Stimulated activated effector memory CD8-positive, alpha-beta T cell treated with anti-CD3 and anti-CD28 coated beads, Interleukin-12 subunit alpha, Interleukin-12 subunit beta, amount 100 ng/mL, for 72 hours (primary cell): Measurements from ENCODE around the gene DIAPH3.

Experiments used
- ATAC-seq: fragments of 150-1000 bp; cut with Tn5 transposase; 2 replicates; pipeline ENCODE4 v1.10.0; 2021
- DNase-seq, 2 donors: peaks; one replicate each; pipeline ENCODE4 v3.0.0; 2021 to 2022; ENCODE audit warnings: low spot score in 2 of 2
- H3K27ac Mint-ChIP-seq: one replicate; pipeline ENCODE4 v1.8.0; 2022; ENCODE audit warnings: mild to moderate bottlenecking, mixed read lengths
- H3K36me3 Mint-ChIP-seq: one replicate; pipeline ENCODE4 v1.8.0; 2022; ENCODE audit warnings: mild to moderate bottlenecking, mixed read lengths
- H3K4me1 Mint-ChIP-seq: one replicate; pipeline ENCODE4 v1.8.0; 2022; ENCODE audit warnings: mixed read lengths
- H3K4me3 Mint-ChIP-seq: one replicate; pipeline ENCODE4 v1.8.0; 2022; ENCODE audit warnings: mild to moderate bottlenecking, mixed read lengths
- H3K9me3 Mint-ChIP-seq: one replicate; pipeline ENCODE4 v1.8.0; 2022; ENCODE audit warnings: mixed read lengths

Gene DIAPH3

DNA sequence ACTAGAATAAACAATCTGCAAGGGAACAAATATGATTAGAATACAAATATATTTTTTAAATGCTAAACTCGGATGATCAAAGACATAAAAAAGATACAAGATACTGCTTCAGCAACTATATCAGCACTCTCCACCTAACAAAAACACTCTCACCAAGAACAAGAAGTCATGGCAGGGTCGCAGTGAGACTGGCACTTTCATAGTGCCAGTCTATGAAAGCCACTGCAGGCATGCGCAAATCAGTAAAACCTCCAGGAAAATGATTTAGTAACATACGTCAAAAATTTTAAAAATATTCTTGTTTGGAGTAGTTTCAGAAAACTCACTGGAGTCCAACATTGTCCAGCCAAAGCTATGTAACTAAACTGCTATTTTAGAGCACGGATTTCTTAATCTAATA is 295.9 kb downstream of the DIAPH3 start:
- DNase-seq (no peak), ATAC-seq (no peak)
- no peak overlapping the region for H3K4me3 Mint-ChIP-seq
- no peaks in the 10 kb centered on the region for H3K9me3 Mint-ChIP-seq
- no peaks in the 10 kb centered on the region for H3K36me3 Mint-ChIP-seq
- no peak overlapping the region for H3K27ac Mint-ChIP-seq
- H3K4me1 Mint-ChIP-seq: no peaks in the 10 kb centered on the region

DNA sequence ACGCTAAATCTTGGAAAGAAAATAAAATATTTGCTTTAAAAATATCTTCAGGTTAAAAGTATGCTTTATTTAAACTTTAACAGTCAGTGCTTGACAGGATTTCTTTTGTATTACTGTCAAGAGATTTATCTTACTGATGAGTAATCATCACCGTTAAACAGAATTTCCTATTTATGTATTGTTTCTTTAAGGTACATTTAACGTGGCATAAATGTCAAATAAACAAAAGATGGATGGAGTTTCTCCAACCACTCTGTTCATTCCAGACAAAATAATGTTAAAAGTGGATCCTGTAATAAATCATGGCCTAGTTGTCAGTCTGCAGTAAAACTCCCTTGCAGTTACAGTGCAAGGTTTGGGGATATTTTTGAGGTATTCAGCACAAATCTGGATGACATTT is 298.3 kb downstream of the DIAPH3 start:
- no peak for ATAC-seq
- no peak overlapping the region for H3K4me3 Mint-ChIP-seq
- H3K4me1 Mint-ChIP-seq: no peaks in the 10 kb centered on the region
- no peaks in the 10 kb centered on the region for H3K36me3 Mint-ChIP-seq
- no peak overlapping the region for H3K27ac Mint-ChIP-seq
- DNase-seq: no peak
- no peaks in the 10 kb centered on the region for H3K9me3 Mint-ChIP-seq

DNA sequence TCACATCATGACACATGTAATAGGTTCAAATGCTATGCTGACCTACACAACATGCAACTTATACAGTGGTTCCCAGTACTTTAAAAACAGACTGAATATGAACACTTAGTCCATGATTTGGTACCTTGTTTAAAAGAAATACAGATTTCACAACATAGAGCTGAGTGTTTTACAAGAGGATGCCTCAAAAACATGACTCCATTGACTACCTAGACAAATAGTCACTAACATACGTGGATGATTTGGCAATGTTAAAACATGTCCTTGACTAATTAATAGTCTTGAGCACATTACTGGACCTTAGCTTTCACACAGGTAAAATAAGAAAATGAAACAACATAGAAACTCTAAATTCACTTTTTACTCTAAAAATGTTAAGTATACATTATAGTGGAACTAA is 300.1 kb downstream of the DIAPH3 start:
- Mint-ChIP-seq H3K4me1 (no peaks in the 10 kb centered on the region), H3K9me3 (no peaks in the 10 kb centered on the region), H3K4me3 (no peak overlapping the region), H3K27ac (no peak overlapping the region), H3K36me3 (no peaks in the 10 kb centered on the region)
- DNase-seq (no peak), ATAC-seq (no peak)

DNA sequence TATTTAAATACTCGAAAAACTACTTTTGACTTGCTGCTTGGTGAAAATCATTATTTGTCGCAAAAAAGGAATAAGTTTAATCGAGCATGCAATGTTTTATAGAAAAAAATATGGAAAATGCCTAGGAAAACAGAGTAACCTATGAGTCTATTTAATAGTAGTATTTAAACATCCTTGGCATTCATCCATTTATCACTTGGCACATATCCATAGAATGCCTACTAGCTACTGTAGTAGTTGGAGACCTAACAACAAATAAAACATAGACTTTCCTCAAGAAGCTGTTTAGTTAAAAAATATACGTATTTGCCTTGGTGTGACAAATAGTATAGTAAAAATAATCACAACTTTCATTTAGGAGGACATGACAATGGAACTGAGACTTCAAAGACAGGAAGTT is 302.1 kb downstream of the DIAPH3 start:
- DNase-seq: no peak
- no peak overlapping the region for H3K4me3 Mint-ChIP-seq
- H3K9me3 Mint-ChIP-seq: no peaks in the 10 kb centered on the region
- H3K27ac Mint-ChIP-seq: no peak overlapping the region
- ATAC-seq: no peak
- H3K36me3 Mint-ChIP-seq: no peaks in the 10 kb centered on the region
- H3K4me1 Mint-ChIP-seq: no peaks in the 10 kb centered on the region

DNA sequence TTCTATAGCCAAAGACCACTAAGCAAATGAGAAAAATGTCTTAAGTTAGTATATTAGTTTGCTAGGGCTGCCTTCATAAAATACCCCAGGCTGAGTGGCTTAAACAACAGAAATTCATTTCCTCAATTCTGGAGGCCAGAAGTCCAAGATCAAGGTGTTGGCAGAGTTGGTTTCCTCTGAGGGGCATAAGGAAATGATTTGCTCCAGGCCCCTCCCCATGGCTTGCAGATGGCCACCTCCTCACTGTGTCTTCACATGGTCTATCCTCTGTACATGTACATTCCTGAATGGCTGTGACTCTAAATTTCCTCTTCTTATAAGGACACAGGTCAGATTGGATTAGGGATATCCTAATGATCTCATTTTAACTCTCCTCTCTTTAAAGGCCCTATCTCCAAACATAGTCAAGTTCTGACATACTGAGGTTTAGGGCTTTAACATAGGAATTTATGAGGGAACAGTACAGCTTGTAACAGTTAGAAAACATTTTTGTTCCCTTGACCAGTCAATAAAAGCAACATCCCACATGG is 307.4 kb downstream of the DIAPH3 start:
- Mint-ChIP-seq H3K4me1 (no peaks in the 10 kb centered on the region), H3K27ac (no peak overlapping the region), H3K36me3 (no peaks in the 10 kb centered on the region), H3K4me3 (no peak overlapping the region), H3K9me3 (peaks cover under 1% of the 10 kb centered on the region)
- no peak for DNase-seq
- no peak for ATAC-seq

DNA sequence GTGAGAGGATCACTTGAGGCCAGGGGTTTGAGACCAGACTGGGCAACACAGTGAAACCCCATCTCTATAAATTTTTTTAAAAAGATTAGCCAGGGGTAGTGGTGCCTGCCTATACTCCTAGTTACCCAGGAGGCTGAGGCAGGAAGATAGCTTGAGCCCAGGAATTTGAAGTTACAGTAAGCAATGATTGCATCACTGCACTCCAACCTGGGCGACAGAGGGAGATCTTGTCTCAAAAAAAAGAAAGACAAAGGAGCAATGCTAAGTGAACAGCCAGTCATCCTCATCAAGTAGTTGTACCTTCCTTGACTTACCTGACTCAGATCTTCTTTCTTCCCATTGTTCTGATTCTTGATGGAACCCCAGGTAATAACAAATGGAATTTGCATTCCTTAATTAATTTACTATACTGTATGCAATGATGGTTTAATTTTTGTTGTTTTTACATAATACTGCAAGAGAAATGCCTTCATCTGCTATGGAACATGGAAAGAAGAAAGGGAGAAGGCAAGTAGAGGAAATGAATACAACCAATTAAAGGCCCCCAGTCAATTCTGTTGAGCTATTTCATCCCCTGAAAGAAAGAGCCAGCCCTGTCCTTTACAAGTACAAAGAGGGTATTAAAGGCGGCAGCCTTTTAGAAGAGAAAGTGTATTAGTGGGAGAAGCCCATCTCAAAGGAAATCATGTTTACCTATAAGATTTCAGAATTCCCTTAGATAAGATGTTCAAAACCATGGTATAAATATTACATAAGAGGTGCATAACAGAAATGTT is 316.7 kb downstream of the DIAPH3 start:
- Mint-ChIP-seq H3K4me1 (no peaks in the 10 kb centered on the region), H3K27ac (no peak overlapping the region), H3K36me3 (no peaks in the 10 kb centered on the region), H3K9me3 (peaks cover 4% of the 10 kb centered on the region), H3K4me3 (no peak overlapping the region)
- no peak for ATAC-seq
- DNase-seq: no peak

DNA sequence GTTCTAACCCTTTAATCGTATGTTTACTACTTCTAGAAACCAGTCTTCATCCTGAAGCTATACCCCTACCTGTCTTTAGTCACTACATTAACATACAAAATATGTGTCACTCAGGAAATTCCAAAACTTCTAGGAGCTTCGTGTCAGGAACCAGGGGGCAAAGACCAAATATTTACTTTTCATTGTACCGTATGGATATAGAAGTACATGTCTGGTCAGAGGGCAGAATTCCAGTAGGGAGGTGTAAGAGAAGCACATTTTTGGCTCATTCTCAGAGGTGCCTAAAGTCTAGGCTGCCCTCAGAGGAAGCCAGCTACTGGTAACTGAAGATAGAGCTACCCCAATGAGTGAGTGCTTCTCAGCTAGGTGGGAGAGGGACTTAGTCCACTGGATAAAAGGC is 320.7 kb downstream of the DIAPH3 start:
- no peaks in the 10 kb centered on the region for H3K4me1 Mint-ChIP-seq
- no peak overlapping the region for H3K27ac Mint-ChIP-seq
- H3K9me3 Mint-ChIP-seq: no peaks in the 10 kb centered on the region
- H3K36me3 Mint-ChIP-seq: no peaks in the 10 kb centered on the region
- H3K4me3 Mint-ChIP-seq: no peak overlapping the region
- DNase-seq (no peak), ATAC-seq (no peak)

DNA sequence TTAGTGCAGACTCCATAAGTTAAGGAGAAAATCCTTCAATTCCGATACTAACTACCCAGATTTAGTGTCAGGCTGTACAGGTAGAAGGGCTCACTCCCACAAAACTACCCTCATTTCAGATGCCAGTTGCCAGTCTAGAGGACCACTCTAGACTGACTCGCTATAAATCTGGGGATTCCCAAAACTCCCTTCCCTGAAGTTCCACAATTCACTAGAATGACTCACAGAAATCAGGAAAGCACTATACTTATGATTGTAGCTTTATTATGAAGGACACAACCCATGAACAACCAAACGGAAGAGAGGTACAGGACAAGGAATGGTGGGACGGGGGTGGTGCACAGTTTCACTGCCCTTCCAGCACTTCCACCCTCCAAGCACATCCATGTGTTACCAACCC is 321.2 kb downstream of the DIAPH3 start:
- no peaks in the 10 kb centered on the region for H3K36me3 Mint-ChIP-seq
- no peak for ATAC-seq
- no peaks in the 10 kb centered on the region for H3K4me1 Mint-ChIP-seq
- DNase-seq: no peak
- H3K27ac Mint-ChIP-seq: no peak overlapping the region
- H3K9me3 Mint-ChIP-seq: no peaks in the 10 kb centered on the region
- no peak overlapping the region for H3K4me3 Mint-ChIP-seq

DNA sequence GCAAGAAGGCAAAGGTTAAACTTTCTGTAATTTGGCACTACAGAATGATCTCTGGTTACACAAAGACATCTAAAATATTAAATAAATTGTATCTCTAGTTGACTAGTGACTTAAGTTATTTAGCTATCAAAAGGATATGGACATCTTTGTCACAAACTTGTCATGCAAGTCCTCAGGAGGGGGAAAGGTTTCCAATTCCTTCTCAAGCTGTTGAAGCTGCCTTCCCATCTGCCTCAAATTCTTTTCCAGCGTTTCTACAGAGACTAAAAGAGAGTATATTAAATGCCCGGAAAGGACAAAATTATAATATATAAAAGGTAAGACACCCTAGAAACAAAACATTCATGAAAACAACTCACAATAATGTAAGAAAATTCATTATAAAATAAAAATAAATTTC is 324.5 kb downstream of the DIAPH3 start:
- DNase-seq: no peak
- H3K4me3 Mint-ChIP-seq: no peak overlapping the region
- H3K27ac Mint-ChIP-seq: no peak overlapping the region
- H3K9me3 Mint-ChIP-seq: no peaks in the 10 kb centered on the region
- H3K4me1 Mint-ChIP-seq: no peaks in the 10 kb centered on the region
- no peak for ATAC-seq
- no peaks in the 10 kb centered on the region for H3K36me3 Mint-ChIP-seq

DNA sequence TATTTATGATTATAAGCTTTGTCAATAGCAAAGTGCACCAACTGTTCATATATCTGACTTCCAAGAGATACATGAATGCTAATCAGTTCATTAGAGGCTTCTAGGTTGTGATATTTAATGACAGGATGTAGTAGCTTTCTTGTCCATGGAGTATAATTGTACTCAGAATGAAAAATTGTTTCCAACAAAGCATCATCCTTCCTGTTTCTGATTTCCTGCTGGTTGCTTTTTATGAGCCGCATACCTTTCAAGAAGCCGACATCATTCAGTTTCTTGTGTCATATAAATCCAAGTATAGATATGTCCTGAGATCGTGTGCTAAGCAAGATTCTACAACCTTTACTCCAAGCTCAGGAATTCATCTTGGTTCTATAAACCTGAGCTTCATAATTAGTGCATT is 326.6 kb downstream of the DIAPH3 start:
- Mint-ChIP-seq H3K4me1 (no peaks in the 10 kb centered on the region), H3K4me3 (no peak overlapping the region), H3K27ac (no peak overlapping the region), H3K9me3 (no peaks in the 10 kb centered on the region), H3K36me3 (no peaks in the 10 kb centered on the region)
- DNase-seq: no peak
- ATAC-seq: no peak

DNA sequence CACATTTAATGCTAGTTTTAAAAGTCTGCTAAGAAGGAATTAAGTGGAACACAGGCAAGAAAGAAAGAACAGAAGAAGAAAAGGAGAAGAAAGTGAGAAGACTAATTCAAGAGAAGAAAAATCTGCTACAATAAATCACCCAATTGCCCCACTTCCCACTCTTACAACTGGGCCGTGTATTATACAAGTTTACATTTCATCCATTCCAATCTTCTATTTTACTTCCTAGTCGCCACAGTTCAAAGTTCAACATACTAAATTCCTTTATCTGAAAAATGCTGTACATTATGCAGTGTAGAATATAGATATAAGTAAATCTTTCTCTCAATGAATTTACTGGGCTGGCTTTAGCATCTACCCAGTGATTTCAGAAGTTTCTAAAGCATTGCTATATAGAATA is 328.2 kb downstream of the DIAPH3 start:
- Mint-ChIP-seq H3K4me3 (no peak overlapping the region), H3K36me3 (no peaks in the 10 kb centered on the region), H3K9me3 (no peaks in the 10 kb centered on the region), H3K4me1 (no peaks in the 10 kb centered on the region), H3K27ac (no peak overlapping the region)
- DNase-seq (no peak), ATAC-seq (no peak)

DNA sequence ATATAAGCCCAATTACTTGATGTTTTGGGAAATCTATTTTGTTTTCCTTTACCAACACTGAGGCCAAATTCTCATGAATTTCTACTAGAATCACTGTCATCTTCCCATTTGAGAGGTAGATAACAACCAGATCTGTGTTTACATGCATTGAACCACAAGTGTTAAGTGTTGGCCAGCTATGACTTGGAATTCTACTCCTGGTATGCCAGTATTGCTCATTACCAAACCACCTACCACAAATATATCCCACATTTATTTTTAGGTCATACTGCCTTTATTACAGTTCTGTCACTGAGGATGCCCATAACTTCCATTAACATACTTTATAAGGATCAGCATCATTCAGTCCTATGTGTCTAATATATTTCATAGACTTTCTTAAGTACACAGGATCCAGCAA is 328.9 kb downstream of the DIAPH3 start:
- Mint-ChIP-seq H3K9me3 (no peaks in the 10 kb centered on the region), H3K36me3 (no peaks in the 10 kb centered on the region), H3K4me1 (no peaks in the 10 kb centered on the region), H3K27ac (no peak overlapping the region), H3K4me3 (no peak overlapping the region)
- DNase-seq: no peak
- ATAC-seq: no peak

DNA sequence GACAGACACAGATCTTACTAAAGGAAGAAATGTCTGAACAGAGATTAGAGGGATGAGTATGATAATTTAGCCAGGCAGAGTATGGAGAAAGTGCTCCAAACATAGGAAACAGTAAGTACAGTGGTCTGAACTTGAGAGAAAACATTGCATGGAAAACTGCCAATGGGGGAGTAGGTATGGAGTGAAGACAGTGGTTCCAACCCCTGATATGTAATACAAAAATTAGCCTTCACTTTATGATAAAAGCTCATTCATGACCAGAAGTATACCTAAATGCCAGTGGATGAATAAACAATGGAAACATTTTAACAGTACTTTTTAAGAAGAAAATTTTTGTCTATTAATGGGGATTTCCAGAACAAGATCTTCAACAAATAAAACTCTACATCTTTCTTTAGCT is 334.0 kb downstream of the DIAPH3 start:
- Mint-ChIP-seq H3K4me3 (no peak overlapping the region), H3K4me1 (no peaks in the 10 kb centered on the region), H3K36me3 (no peaks in the 10 kb centered on the region), H3K9me3 (no peaks in the 10 kb centered on the region), H3K27ac (no peak overlapping the region)
- ATAC-seq (no peak), DNase-seq (no peak)

DNA sequence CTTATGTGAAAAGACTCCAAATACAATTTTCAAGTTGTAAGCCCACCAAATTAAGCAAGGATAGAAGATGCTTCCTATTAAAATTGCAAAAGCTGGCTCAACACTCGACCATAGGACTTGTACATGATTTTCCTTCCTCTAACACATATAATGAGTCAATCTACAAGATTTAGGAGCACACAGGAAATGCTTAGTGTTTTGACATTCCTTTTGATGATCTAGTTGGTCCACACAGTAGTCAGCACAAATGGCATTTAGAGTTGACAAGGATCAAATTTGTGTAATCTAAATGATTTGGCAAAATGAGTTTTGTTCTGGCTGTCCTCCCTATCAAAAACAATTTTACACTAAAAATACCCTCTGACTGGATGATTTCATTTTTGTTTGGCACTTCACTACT is 340.2 kb downstream of the DIAPH3 start:
- no peak overlapping the region for H3K27ac Mint-ChIP-seq
- no peaks in the 10 kb centered on the region for H3K4me1 Mint-ChIP-seq
- no peak for ATAC-seq
- no peaks in the 10 kb centered on the region for H3K9me3 Mint-ChIP-seq
- no peak overlapping the region for H3K4me3 Mint-ChIP-seq
- no peak for DNase-seq
- no peaks in the 10 kb centered on the region for H3K36me3 Mint-ChIP-seq

DNA sequence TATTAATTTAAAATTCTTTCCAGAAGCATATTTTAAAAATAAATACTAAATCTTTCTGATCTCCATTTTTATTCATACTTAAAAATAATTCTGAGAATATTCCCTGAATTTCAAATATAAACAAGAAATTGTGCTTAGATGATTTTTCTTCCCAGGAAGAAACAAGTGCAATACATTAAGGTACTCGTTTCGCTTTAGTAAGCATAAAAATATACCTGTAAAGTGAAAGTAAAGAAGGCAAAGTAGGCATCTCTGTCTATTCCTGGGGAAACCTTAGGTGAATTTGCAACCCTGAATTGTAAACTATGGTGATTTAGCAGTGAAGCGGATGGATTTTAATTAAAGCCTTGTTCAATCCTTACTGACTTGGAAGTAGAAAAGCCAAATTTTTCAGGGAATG is 354.2 kb downstream of the DIAPH3 start:
- Mint-ChIP-seq H3K4me1 (no peaks in the 10 kb centered on the region), H3K9me3 (no peaks in the 10 kb centered on the region), H3K27ac (no peak overlapping the region), H3K36me3 (no peaks in the 10 kb centered on the region), H3K4me3 (no peak overlapping the region)
- ATAC-seq (no peak), DNase-seq (no peak)

DNA sequence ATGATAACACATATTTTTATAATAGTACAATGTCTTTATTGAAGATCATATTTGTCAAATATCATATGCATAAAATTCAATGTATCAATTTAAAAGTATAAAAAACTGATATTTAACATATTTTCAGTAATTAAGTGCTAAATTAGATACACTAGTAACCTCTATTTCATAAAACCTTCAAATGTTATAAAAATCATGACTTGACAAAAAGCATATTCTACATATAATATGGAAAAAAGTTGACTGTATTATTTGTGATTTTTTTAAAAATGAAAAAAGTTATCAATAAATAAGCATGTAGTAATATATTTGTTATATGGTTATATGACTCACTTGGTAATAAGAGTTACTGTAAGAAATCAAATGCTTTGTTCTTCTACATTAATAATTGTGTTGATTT is 356.9 kb downstream of the DIAPH3 start:
- Mint-ChIP-seq H3K27ac (no peak overlapping the region), H3K4me3 (no peak overlapping the region), H3K36me3 (no peaks in the 10 kb centered on the region), H3K4me1 (no peaks in the 10 kb centered on the region), H3K9me3 (no peaks in the 10 kb centered on the region)
- no peak for ATAC-seq
- no peak for DNase-seq
